Uterus (tissue), 4 donors: ENCODE measurements around the gene CDK11A. TPM values are rescaled to one million over a fixed set of nuclear protein-coding genes. Genes with fewer than 3 reads are reported as not detected.
"Not testable (repeated sequence)": the region's sequence is repeated elsewhere in the genome, so short reads cannot be mapped to it uniquely, and the experiment has no call there.

ENCODE experiments used
- DNase-seq, 2 donors: peaks; one replicate each; pipeline ENCODE4 v3.0.0-alpha.2; 2019 to 2020
- H3K27ac ChIP-seq, 2 donors: fragments of 200-600 bp; sonication (generic); 1 replicate in 1 of 2; 2 replicates in 1 of 2; pipeline ENCODE4 v1.5.1; 2016 to 2018
- H3K27me3 ChIP-seq, 2 donors: fragments of 200-600 bp; sonication (generic); one replicate each; pipeline ENCODE4 v1.5.1; 2018 to 2019; ENCODE audit warnings: control low read depth in 1 of 2
- H3K36me3 ChIP-seq, 2 donors: fragments of 200-600 bp; sonication (generic); one replicate each; pipeline ENCODE4 v1.5.1; 2019; ENCODE audit warnings: control low read depth in 1 of 2
- H3K4me1 ChIP-seq, 2 donors: fragments of 200-600 bp; sonication (generic); one replicate each; pipeline ENCODE4 v1.5.1; 2018 to 2019; ENCODE audit warnings: control low read depth in 1 of 2
- H3K4me3 ChIP-seq, 2 donors: fragments of 200-600 bp; sonication (generic); 1 replicate in 1 of 2; 2 replicates in 1 of 2; pipeline ENCODE4 v1.5.1; 2018 to 2019; ENCODE audit warnings: mild to moderate bottlenecking in 1 of 2
- H3K9me3 ChIP-seq, 2 donors: fragments of 200-600 bp; sonication (generic); one replicate each; pipeline ENCODE4 v1.5.1; 2019; ENCODE audit warnings: control low read depth in 1 of 2
- CTCF ChIP-seq, 4 experiments: fragments of 200-600 bp in 2 of 4; fragments of 450-650 bp in 2 of 4; sonication (generic) in 2 of 4; IDR thresholded peaks; one replicate each; pipeline ENCODE4 v1.5.1; 2016 to 2019; ENCODE audit warnings: antibody characterized with exemption in 4 of 4, mild to moderate bottlenecking in 2 of 4, moderate library complexity in 1 of 4
- POLR2A ChIP-seq, 2 donors: fragments of 450-650 bp; IDR thresholded peaks; one replicate each; pipeline ENCODE4 v1.6.1; 2016; ENCODE audit warnings: antibody characterized with exemption in 2 of 2, mild to moderate bottlenecking in 1 of 2, moderate library complexity in 1 of 2
- intact Hi-C: fragments of 100-400 bp; cut with DNase I; formaldehyde crosslinking; loops from one replicate; pipeline ENCODE4 v1.15.1; 2023; ENCODE audit warnings: low total_unique reads
- total RNA-seq, 4 donors: library from RNA; depleted of rRNA in 3 of 4; stranded (reverse); fragments of >200 nt in 3 of 4; gene quantifications; one replicate each; pipeline versions ENCODE4 v1.1.0 to v1.2.4, GENCODE V29; 2014 to 2023
- donor health status: DM: yes; HTN: yes; CAD: no.

CDK11A gene
- total RNA-seq, 4 donors from 2014 or later, result 1.8 to 60.0 (median 7.5) TPM

- no peak for TF ChIP-seq POLR2A (IDR thresholded peaks at IDR 0.05)
- TF ChIP-seq CTCF (IDR thresholded peaks at IDR 0.05), result no peak
- intact Hi-C loops, result no loop called here
- Histone ChIP-seq H3K4me1 (no peaks in the 10 kb centered on the region), H3K9me3 (no peaks in the 10 kb centered on the region), H3K27me3 (no peaks in the 10 kb centered on the region), H3K36me3 (no peaks in the 10 kb centered on the region), H3K4me3 (no peak overlapping the region), H3K27ac (no peak overlapping the region)
- peak in 1 of 2 donors; percentile 3 for DNase-seq
These were observed 8.2 kb upstream of the CDK11A start for GRCh38 chr1:1732381-1732780.

GRCh38 chr1:1730870-1731269 lies 6.7 kb upstream of the CDK11A start:
- peak in 1 of 2 donors; percentile 7 for DNase-seq
- H3K36me3 ChIP-seq, result no peaks in the 10 kb centered on the region
- H3K4me3 ChIP-seq, result no peak overlapping the region
- H3K4me1 ChIP-seq, result no peaks in the 10 kb centered on the region
- no peak for TF ChIP-seq POLR2A (IDR thresholded peaks at IDR 0.05)
- TF ChIP-seq CTCF (IDR thresholded peaks at IDR 0.05), result no peak
- no peaks in the 10 kb centered on the region for H3K9me3 ChIP-seq
- intact Hi-C loops, result no loop called here
- H3K27ac ChIP-seq, result no peak overlapping the region
- H3K27me3 ChIP-seq, result no peaks in the 10 kb centered on the region

DNA sequence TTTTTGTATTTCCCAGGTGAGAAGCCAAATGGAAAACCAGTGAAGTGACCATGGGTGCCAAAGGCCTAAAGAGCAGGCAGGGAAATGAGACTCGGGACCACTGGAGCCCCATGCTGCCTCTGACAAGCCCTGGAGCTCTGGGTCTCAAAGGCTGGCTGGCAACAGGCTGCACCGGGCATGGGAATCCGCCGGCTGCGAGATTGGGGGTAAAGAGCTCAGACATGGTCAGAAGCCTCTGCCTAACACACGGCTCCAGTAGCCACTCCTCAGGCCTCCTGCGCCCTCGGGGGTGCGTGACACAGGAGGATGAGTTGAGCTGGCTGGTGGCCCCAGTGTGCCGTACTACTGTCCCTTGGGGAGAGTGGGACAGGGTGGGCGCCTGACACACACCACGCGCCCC lies 6.1 kb upstream of the CDK11A start:
- H3K36me3 ChIP-seq, H3K4me3 ChIP-seq, H3K4me1 ChIP-seq, H3K27ac ChIP-seq, H3K9me3 ChIP-seq, intact Hi-C loops, H3K27me3 ChIP-seq: not testable (repeated sequence)
- DNase-seq, result peak in 1 of 2 donors; percentile 10

DNA sequence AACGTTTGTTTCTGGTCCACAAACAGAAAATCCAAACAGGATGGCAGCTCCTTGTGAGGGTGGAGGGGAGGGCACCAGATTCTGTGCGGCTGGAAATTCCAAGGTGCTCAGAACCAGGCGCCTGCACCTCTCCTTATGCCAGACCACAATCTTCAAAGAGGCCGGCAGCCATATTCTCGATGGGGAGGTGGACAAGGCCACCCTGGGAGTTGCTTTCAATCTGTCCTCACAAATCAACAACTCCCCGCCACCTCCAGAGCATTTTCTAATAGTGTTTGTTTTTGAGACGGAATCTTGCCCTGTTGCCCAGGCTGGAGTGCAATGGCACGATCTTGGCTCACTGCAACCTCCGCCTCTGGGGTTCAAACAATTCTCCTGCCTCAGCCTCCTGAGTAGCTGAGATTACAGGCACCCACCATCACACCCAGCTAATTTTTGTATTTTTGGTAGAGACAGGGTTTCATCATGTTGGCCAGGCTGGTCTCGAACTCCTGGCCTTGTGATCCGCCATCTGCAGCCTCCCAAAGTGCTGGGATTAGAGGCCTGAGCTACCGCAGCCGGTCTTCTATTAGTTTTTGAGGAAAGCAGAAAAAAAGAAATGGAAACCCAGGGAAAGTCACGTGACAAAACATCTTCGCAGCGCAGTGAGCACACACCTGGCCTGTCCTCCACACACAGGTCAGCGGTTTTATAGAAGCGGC lies 5.1 kb upstream of the CDK11A start:
- H3K4me1 ChIP-seq, H3K9me3 ChIP-seq, H3K4me3 ChIP-seq, H3K36me3 ChIP-seq, intact Hi-C loops, H3K27me3 ChIP-seq: not testable (repeated sequence)
- H3K27ac ChIP-seq, result peak overlapping the region in 1 of 2 donors; percentile 70
- DNase-seq, result peak in 1 of 2 donors; percentile 12

DNA sequence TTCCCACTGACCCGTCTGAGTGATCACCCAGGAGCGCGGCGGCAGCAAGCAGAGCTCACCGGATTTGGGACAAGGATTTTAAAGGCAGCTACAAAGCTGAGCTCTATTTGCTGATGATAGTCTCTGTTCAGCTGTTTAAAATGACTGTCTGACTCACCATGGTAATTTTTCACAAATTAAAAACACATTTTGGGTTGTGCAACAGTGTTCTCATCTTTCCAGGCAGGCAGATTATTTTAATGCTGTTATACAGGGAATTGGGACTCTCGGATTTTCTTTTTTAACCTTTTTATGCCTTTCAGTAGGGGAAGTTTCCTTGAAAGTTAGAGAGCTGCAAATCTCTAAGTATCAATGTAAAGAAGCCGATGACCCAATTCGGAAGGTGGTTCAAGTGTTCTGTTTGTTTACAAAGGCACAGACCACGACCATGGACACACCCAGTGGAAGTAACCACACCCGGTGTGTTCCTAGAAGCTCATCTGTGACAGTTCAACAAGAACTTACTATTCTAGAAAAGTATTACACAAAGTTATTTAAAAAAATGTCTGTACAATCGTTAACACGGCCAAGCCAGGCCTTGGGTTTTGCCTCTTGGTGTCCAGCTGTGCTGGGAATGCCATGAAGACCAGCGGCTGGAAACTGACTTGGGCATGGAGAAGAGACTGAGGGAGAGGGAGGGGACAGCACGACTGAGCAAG lies 4.3 kb upstream of the CDK11A start:
- H3K27ac ChIP-seq, result peak overlapping the region; percentile 37 to 70
- H3K27me3 ChIP-seq, H3K4me1 ChIP-seq, intact Hi-C loops, H3K4me3 ChIP-seq, H3K36me3 ChIP-seq, H3K9me3 ChIP-seq: not testable (repeated sequence)
- peak in 1 of 2 donors; percentile 32 for DNase-seq

DNA sequence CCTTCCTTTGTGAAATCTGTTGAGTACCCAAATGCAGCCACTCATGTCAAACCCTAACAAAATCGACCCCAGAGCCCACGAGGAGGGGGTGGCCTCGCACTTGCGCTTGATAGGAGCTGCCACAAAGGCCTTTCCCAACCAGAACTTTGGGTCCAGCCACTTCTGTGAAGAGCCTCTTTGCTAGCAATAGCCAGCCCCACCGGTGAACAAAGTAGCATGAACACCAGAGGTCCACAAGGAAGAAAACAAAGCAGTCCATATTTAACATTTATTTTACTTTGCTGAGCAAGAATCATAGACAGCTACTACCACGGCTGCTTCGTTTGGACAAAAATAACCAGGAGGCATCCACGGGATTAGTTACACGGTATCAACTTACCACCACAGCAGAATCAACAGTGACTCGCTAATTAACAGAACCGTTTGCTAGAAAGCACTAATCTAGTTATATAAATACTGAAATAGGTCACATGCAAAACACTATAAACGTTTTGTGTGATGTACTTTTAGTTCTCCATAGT lies 3.0 kb upstream of the CDK11A start:
- H3K4me1 ChIP-seq, H3K27ac ChIP-seq, H3K27me3 ChIP-seq, intact Hi-C loops, DNase-seq, H3K9me3 ChIP-seq, H3K36me3 ChIP-seq, H3K4me3 ChIP-seq: not testable (repeated sequence)

- H3K27me3 ChIP-seq, H3K9me3 ChIP-seq, intact Hi-C loops, H3K27ac ChIP-seq, H3K4me3 ChIP-seq, H3K4me1 ChIP-seq, H3K36me3 ChIP-seq: not testable (repeated sequence)
- DNase-seq, result peak in 1 of 2 donors; percentile 10
These were observed 1.9 kb upstream of the CDK11A start for GRCh38 chr1:1726088-1726487.
